22Rv1 (cell line): Measurements from ENCODE around the gene DDX46.

Source experiments
- CTCF ChIP-seq: fragments of 450-650 bp; IDR thresholded peaks from 2 replicates; pipeline ENCODE4 v1.5.1; 2017; ENCODE audit warnings: mild to moderate bottlenecking
- ZFX ChIP-seq: fragments of 450-650 bp; IDR thresholded peaks from 2 replicates; pipeline ENCODE4 v1.6.1; 2017; ENCODE audit warnings: antibody characterized with exemption, borderline replicate concordance

DNA sequence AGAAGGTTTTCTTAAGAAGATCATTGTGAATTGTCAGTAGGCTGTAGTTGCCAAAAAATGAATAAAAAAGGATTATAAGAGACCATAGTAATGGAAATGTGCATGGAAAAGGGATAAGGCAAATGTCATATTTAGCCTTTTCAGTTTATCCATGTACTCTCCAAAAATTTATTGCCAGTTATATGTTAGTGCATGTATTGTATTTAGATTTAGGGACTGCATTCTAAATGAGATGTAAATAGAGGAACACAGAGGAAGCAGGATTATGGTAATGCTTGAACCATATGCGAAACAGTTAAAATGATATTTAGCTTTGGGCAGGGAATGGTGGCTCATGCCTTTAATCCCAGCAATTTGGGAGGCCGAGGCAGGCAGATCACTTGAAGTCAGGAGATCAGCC is 33.0 kb downstream of the DDX46 start:
- TF ChIP-seq CTCF (no peak), ZFX (no peak)
